GM21576 (cell line): ENCODE measurements around the gene PYGB.
"Not testable (repeated sequence)": the region's sequence is repeated elsewhere in the genome, so short reads cannot be mapped to it uniquely, and the experiment has no call there.

Experiments
- ATAC-seq: cut with Tn5 transposase; IDR thresholded peaks from one replicate; pipeline ENCODE4 v1.9.1; 2021; ENCODE audit warnings: mild to moderate bottlenecking, moderate library complexity; ENCODE audit not compliant: unreplicated experiment

The PYGB gene

DNA sequence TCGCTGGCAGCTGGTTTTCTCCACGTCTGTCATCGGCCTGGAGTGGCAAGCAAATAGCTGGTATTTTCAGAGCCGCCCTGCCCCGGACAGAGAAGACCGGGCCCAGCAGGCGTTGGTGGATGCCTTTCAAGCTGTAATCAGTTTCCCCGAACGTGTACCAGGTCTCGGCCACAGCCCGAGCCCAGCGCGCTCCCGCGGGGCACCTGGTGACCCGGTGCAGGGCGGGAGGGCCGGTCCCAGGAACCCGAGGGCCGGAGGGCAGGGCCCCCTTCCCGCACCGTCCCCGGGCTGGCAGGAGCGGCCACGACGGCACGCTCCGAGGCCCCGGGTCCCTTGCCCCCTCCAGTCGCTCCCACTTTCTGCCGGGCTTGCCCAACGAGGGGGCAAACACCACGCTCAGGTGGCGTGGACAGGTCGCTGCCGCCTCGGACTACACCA, 348 bp upstream of the PYGB start:
- ATAC-seq: peak; percentile 33

DNA sequence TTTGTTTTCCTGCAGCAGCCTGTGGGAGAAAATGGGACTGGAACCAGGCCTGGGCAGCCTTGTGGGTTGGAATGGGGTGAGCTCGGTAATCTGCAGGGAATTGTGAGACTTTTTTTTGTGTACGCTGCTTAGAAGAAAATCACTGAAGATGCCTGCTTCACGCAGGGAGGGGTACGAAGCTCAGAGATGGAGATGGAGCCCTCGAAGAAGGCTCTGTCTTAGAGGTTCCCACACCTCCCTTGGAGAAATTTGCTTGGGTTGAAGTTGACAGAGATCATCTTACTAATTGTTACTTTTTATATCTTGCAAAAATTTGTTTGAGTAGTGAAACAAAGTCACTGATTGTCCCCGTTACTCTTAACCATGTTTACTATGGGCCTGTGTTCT, 894 bp downstream of the PYGB start:
- ATAC-seq: no peak

DNA sequence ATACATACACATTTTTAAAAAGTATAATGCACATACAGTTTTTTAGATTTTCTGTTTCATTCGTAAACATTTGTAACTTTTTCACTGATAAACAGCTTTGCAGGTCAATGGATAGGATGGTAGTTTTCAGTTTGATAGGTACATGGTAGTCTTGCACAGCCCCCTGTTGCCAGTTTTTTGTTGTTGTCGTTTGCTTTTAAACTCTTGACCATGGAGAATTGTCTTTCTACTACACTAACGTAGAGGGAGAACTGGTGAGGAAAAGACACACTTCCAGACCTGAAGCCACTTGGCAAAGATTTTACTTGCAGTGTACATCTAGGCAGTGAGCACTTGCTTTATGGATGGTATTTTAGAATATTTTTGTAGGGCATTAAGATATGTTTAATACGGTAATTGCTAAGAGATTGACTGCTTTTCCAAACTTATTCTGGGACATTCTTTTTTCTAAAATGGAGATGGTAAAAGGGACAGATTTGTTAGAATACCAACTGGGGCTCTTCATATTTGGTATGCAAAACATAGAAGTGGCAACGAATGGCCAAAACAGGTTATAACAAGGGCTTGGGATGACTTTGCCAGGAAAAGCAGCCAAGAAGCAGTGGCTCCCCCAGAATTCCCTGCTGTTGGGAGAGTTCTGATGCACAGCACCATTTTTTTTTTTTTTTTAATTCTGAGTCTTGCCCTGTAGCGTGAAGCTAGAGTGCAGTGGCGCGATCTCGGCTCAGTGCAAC, 1.5 kb downstream of the PYGB start:
- no peak for ATAC-seq

DNA sequence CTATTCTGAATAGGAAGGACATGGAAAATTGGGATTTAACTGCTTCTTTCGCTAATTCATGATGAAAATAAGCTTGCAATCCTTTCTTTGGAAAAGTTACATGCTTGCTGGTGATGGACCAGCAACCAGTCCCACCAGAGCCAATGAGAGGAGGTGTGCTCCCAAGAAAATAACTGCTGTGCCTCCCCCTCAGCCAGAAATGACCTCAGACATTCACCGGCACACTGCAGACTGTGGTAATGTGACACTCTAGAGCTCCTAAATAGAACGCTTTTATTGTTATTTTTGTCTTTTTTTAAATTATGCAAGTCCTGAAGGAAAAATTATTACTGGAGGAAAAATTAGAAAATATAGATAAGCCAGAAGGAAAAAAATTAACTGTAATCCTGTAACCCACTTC, 2.6 kb downstream of the PYGB start:
- ATAC-seq: no peak

DNA sequence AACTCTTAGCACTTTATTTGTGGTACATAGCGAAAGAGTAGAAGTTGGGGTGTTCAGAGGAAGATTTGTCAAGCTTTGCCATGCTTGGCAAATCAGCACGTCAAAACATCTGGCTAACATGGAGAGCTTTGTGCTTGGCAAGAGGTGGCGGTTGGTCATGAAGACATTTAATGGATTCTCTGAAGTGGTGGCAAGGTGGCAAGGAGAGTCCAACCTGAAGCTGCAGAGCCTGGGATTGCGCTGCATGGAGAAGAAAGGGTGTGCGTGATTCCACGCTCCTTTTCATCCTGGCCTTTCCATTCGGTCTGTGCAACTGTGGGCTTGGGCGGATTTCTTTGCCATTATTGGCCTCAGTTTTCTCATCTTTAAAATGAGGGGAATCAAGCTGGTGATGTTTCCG, 3.1 kb downstream of the PYGB start:
- ATAC-seq: no peak

DNA sequence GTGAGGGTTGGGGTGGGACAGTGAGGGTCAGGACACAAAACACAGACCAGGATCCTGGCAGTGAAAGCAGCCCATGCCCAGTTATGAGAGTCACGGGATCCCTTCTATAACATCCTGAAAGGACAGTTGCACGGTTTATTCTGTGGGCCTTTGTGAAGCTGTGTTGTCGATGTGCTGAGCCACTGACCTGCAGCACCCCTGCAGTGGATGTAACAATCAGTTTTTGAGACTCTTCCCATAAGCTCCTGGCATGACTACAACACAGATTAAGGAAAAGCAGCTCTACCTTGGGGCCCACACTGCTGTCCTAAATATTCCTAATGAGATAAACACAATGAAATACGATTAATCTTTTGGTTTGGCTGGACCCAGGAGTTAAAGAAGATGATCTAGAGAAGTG, 3.7 kb downstream of the PYGB start:
- no peak for ATAC-seq

DNA sequence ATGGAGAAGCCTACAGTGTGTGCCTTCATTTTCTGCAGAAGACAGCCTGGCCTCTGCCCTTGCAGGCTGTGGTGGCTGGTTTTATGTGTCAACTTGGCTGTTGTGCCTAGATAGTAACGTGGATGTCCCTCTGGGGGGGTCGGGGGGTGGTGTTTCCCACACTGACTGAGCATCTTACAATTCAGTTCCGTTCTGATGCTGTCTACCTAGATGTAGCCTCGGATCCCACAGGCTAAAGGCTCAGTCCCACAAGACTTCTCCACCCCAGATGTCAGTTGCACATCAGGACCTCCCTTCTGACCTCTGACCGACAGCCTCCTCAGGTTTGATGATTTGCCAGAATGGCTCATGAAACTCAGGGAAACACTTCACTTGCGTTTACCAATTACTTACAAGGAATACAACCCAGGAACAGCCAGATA, 4.4 kb downstream of the PYGB start:
- no peak for ATAC-seq

GRCh38 chr20:25252686-25253421, 5.0 kb downstream of the PYGB start:
- no peak for ATAC-seq

GRCh38 chr20:25253606-25254275, 5.9 kb downstream of the PYGB start:
- ATAC-seq: no peak

DNA sequence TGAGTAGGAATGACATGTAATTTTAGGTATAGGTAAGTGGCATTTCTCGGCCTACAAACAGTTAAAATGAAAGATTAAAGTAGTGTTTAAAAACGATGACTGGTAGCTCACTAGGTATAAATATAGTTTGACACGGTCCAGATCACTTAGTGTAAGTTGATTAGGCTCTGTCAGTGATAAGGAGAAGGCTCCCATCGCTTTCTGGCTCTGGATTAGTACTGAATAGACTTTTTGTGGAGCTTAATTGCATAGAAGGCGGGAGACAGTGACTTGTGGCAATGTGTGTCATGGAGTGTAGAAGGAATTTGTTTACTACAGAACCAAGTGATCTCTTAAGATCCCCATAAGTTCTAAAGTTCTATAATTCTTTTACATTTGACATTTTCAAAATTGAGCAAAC, 6.7 kb downstream of the PYGB start:
- ATAC-seq: no peak

GRCh38 chr20:25254986-25255680, 7.2 kb downstream of the PYGB start:
- ATAC-seq: no peak

GRCh38 chr20:25256226-25256859, 8.5 kb downstream of the PYGB start:
- ATAC-seq: no peak

GRCh38 chr20:25257130-25257529, 9.2 kb downstream of the PYGB start:
- no peak for ATAC-seq

- ATAC-seq: no peak
Observed at GRCh38 chr20:25257756-25258475, 10.0 kb downstream of the PYGB start.

GRCh38 chr20:25258476-25258805, 10.6 kb downstream of the PYGB start:
- ATAC-seq: no peak

DNA sequence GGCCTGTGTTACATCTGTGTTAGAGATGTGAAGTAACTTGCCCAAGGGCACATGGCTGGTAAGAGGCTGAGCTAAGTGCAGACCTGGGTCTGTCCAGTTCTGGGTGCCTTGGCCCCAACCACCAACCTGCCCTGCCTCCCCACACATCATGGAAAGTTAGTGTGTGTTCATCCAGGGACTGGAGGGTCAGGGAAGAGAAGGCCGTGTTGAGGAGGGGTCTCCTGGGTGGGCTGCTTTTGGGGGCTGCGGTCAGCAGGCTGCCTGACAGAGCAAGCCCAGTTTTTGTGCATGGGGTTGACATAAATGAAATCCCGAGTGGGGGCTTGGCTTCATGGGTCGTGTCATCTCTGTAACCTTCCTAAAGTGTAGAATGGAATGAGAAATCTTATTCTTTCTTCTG, 10.9 kb downstream of the PYGB start:
- ATAC-seq: no peak

DNA sequence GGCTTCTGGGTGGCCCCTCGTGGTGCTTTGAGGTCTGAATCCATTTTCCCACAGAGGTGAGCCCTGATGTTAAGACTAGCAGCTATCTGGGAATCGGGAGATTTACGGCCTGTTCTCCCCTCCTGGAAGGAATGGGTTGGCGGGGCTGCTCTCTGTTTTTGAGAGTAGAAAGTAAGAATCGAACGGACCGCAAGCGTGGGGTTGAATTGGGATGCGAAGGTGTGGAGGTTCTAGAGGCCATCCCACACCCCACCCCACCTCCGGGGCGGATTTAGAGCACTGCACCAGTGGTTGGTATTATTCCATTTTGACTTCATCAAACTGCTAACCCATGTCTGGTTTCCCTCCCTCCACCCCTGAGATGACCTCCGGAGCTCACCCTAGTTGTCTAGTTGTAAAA, 11.5 kb downstream of the PYGB start:
- no peak for ATAC-seq

- ATAC-seq: no peak
Observed at GRCh38 chr20:25259788-25260254, 11.9 kb downstream of the PYGB start.

DNA sequence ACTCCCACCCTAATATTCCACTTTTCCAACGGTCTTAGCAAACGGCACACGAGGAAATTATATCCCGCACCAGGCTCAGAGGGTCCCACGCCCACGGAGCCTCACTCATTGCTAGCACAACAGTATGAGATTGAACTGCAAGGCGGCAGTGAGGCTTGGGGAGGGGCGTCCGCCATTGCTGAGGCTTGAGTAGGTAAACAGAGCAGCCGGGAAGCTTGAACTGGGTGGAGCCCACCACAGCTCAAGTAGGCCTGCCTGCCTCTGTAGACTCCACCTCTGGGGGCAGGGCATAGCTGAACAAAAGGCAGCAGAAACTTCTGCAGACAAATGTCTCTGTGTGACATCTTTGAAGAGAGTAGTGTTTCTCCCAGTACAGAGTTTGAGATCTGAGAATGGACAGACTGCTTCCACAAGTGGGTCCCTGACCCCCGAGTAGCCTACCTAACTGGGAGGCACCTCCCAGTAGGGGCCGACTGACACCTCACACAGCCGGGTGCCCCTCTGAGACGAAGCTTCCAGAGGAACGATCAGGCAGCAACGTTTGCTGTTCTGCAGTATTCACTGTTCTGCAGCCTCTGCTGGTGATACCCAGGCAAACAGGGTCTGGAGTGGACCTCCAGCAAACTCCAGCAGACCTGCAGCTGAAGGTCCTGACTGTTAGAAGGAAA, 13.0 kb downstream of the PYGB start:
- not testable (repeated sequence) for ATAC-seq
